Eye (tissue), 1 donor: ENCODE data around the gene ACAP2.
"Not testable (repeated sequence)": the region's sequence is repeated elsewhere in the genome, so short reads cannot be mapped to it uniquely, and the experiment has no call there.

Experiments
- DNase-seq: peaks from one replicate; pipeline ENCODE4 v3.0.0-alpha.2; 2015

ACAP2 gene

GRCh38 chr3:195386739-195387138 lies 56.1 kb downstream of the ACAP2 start:
- no peak for DNase-seq

- no peak for DNase-seq
Measured at GRCh38 chr3:195385526-195385925, 57.3 kb downstream of the ACAP2 start.

GRCh38 chr3:195384952-195385351 lies 57.9 kb downstream of the ACAP2 start:
- DNase-seq = no peak

- no peak for DNase-seq
Measured at GRCh38 chr3:195372220-195372619, 70.6 kb downstream of the ACAP2 start.

GRCh38 chr3:195366200-195366925 lies 76.5 kb downstream of the ACAP2 start:
- DNase-seq = no peak

GRCh38 chr3:195365371-195365770 lies 77.4 kb downstream of the ACAP2 start:
- DNase-seq = no peak

- DNase-seq = not testable (repeated sequence)
Measured at GRCh38 chr3:195357797-195358196, 85.0 kb downstream of the ACAP2 start.

- no peak for DNase-seq
Measured at GRCh38 chr3:195356151-195357086, 86.4 kb downstream of the ACAP2 start.

- DNase-seq = not testable (repeated sequence)
Measured at GRCh38 chr3:195354009-195354408, 88.8 kb downstream of the ACAP2 start.

GRCh38 chr3:195352895-195353488 lies 89.8 kb downstream of the ACAP2 start:
- DNase-seq = peak; percentile 5

- no peak for DNase-seq
Measured at GRCh38 chr3:195348426-195349115, 94.2 kb downstream of the ACAP2 start.

- no peak for DNase-seq
Measured at GRCh38 chr3:195337747-195338146, 105.1 kb downstream of the ACAP2 start.

GRCh38 chr3:195334967-195335366 lies 107.9 kb downstream of the ACAP2 start:
- no peak for DNase-seq

GRCh38 chr3:195319060-195319459 lies 123.8 kb downstream of the ACAP2 start:
- DNase-seq = no peak

- no peak for DNase-seq
Measured at GRCh38 chr3:195312714-195313113, 130.1 kb downstream of the ACAP2 start.

- no peak for DNase-seq
Measured at GRCh38 chr3:195307711-195308110, 135.1 kb downstream of the ACAP2 start.

GRCh38 chr3:195306369-195306768 lies 136.5 kb downstream of the ACAP2 start:
- no peak for DNase-seq

GRCh38 chr3:195302431-195302830 lies 140.4 kb downstream of the ACAP2 start:
- DNase-seq = no peak

GRCh38 chr3:195297446-195297845 lies 145.4 kb downstream of the ACAP2 start:
- DNase-seq = no peak

GRCh38 chr3:195296662-195297061 lies 146.2 kb downstream of the ACAP2 start:
- no peak for DNase-seq

- no peak for DNase-seq
Measured at GRCh38 chr3:195291121-195291520, 151.7 kb downstream of the ACAP2 start.

- DNase-seq = not testable (repeated sequence)
Measured at GRCh38 chr3:195290643-195291042, 152.2 kb downstream of the ACAP2 start.
